Ecto neural progenitor cell (in vitro differentiated cells): Measurements from ENCODE around the gene CNIH3.

Source experiments
- DNase-seq: peaks from one replicate; pipeline ENCODE4 v3.0.0-alpha.2; 2018; ENCODE audit warnings: low spot score

The CNIH3 gene

DNA sequence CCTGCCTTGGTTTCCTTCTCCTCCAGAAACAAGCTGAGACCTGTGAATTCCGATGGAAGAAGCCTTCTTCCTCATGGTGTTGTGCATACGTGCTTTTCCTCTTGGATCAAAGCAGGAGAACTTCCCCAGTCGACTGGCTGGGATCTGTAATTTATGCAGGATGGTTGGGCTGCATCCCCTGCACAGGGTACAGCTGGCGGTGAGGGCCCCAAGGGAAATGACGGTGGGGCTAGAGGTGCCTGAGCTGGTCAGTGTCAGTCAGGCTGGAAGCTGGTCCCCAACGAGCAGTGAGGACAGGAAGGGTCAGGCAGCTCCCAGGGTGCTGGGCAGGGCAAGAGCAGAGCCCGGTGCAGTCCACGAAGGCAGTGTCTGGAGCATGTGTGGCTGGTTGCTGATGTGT, 106.7 kb downstream of the CNIH3 start:
- no peak for DNase-seq

DNA sequence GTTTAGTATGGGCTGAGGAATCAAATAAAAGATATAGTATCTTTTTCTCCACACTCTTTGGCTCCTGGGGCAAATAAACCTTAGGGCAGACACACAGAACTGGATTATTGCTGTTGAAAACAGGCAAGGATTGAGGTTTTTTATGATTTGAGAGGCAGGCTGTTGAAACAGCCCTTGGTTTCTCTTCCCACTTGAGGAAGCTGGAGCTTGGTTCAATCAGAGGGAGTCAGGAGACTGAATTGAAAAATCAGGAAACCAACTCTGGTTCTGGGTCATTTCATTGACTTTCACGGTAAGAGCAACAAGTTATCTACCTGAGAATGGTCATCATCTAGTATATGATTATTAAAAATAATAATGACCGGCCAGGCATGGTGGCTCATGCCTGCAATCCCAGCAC, 108.4 kb downstream of the CNIH3 start:
- DNase-seq: no peak

- DNase-seq: no peak
Observed at GRCh38 chr1:224726441-224727182, 110.5 kb downstream of the CNIH3 start.

- DNase-seq: no peak
Observed at GRCh38 chr1:224727351-224728289, 111.5 kb downstream of the CNIH3 start.

DNA sequence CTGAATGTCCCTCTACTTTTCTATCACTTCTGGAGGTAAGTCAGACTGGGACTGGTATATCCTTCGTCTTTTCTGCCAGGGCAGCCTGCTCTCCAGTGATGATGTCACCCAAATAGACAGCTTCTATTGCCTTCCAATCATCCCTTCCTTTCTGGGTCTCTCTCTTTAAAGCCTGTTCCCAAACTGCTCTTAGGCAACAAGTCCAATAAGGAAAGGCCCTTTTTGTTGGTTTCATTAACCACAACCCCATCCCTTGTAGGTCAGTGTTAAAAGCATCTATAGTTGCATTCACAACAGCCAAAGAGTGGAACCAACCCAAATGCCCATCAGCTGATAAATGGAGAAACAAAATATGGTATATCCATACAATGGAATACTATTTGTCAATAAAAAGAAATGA, 114.4 kb downstream of the CNIH3 start:
- DNase-seq: no peak

- DNase-seq: no peak
Observed at GRCh38 chr1:224730965-224731364, 114.8 kb downstream of the CNIH3 start.

GRCh38 chr1:224731633-224732032, 115.5 kb downstream of the CNIH3 start:
- DNase-seq: no peak

- DNase-seq: no peak
Observed at GRCh38 chr1:224732377-224733026, 116.4 kb downstream of the CNIH3 start.

- no peak for DNase-seq
Observed at GRCh38 chr1:224733027-224733911, 117.2 kb downstream of the CNIH3 start.

DNA sequence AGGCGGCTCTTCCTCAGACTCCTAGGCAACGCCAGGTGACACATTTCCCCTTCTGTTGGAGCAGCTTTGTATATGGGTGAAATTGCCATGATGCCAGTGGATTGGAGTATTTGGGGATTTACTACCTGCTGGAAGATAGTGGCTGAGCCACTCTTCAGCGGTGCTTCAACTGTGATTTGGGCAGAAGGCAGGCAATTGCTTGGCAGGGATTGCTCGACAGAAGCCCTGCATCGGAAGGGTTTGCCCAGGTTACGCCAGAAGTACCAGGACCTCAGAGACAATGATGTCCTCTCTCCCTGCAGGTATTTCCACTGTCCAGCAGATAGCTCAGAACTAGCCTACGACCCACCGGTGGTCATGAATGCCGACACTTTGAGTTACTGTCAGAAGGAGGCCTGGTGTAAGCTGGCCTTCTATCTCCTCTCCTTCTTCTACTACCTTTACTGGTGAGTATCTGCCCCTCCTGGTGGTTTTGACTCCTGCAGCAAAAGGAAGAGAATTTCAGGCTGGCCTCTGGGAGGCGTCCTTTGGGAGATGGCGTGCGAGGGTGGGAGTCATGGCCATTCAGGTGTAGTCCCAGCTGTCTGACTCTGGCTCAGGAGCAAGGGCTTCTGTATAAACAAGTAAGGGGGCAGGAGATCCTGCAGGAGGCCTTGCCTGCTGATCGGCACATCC, 118.3 kb downstream of the CNIH3 start:
- DNase-seq: no peak

DNA sequence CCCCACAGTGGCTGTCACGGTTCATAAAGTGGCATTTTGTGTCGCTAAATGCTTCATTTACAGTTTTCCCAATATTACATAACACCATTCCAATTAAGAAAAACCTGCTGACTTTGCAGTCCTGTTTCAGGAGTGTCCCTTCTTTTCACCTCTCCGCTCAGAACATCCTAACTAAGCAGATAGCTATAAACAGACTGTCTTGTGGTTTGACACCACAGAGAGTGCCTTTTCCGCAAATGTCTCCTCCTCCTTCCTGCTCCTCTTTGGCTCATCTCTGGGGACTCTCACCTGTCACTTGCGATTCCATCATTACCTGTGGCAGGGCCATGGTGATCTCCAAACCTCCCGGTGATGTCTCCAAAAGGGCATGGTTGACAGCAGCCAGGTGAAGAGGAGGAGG, 119.0 kb downstream of the CNIH3 start:
- no peak for DNase-seq

- no peak for DNase-seq
Observed at GRCh38 chr1:224736619-224737352, 120.7 kb downstream of the CNIH3 start.

DNA sequence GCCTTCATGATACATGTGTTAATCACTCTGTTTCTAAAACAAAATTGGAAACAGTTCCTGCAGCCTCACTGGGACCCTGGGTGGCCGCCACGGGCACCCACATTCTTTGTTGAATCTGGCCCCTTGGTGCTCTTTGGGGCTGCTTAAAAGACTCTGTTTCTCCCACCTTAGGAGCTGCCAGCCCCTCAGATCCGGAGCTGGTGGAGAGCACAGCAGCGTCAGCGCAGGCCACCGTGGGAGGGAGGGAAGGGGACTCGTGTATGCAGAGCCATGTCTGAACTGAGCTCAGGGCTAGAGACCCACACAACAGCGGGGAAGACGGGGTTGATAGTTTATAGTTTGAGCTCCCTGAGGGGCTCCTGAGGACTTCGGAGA, 121.2 kb downstream of the CNIH3 start:
- DNase-seq: no peak

GRCh38 chr1:224739303-224739996, 123.3 kb downstream of the CNIH3 start:
- DNase-seq: no peak

GRCh38 chr1:224739997-224740684, 124.0 kb downstream of the CNIH3 start:
- DNase-seq: no peak

- DNase-seq: no peak
Observed at GRCh38 chr1:224740685-224741052, 124.6 kb downstream of the CNIH3 start.

- DNase-seq: no peak
Observed at GRCh38 chr1:224742349-224742748, 126.2 kb downstream of the CNIH3 start.

DNA sequence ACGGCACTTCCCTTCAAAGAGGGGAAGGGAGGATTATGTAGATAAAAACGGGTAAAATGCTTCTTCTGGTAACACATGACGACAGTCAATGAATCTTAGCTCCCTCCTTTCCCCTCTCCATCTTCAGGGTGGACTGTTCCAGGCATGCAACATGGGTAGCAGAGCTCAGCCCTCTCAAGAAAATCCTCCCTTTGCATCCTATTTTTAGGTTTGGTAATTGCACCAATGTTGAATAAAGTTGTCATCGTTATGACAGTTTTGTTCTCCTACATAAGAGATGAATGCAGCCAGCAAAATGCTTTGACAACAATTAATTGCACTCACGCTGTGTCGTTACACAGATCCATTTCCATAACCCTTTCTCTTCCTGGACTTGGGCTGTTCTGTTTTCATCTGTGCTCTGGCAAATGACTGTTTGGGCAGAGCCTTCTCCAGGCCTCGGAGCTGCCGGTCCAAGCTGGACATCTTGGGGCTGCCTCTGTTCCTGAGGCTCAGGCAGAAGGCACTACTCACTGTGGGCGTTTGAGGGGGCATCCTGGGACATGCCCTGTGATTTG, 127.6 kb downstream of the CNIH3 start:
- DNase-seq: no peak

- no peak for DNase-seq
Observed at GRCh38 chr1:224744521-224744920, 128.4 kb downstream of the CNIH3 start.
